HG02588 (cell line): ENCODE data around the gene ZNG1A.
"Not testable (repeated sequence)": the region's sequence is repeated elsewhere in the genome, so short reads cannot be mapped to it uniquely, and the experiment has no call there.

Experiments
- ATAC-seq: cut with Tn5 transposase; IDR thresholded peaks from one replicate; pipeline ENCODE4 v1.9.1; 2021; ENCODE audit warnings: mild to moderate bottlenecking, moderate library complexity; ENCODE audit not compliant: unreplicated experiment

The ZNG1A gene

GRCh38 chr9:178970-179383 lies at the start of gene ZNG1A:
ZNG1A (minus strand) TSS chr9:179056; CDS start chr9:178969, 87 bp downstream.
- not testable (repeated sequence) for ATAC-seq

DNA sequence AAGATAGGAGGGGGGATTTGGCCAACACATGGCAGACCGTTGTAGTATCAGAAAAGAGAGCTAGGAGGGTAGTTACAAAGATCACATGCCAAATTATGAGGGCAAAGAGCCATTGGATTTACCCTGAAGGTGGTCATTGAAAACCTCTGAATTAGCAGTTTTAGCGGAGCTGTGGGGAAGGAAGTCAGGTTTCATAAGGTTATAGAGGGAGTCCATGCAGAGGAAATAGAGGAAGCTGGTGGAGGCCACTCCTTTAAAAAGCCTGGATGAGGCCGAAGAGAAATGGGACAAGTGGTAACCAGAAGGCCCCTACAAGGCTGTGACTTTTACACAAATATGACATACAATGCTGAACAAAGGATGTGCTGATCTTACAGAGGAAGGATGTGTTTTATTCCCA lies 49.0 kb upstream of the ZNG1A start:
- no peak for ATAC-seq

DNA sequence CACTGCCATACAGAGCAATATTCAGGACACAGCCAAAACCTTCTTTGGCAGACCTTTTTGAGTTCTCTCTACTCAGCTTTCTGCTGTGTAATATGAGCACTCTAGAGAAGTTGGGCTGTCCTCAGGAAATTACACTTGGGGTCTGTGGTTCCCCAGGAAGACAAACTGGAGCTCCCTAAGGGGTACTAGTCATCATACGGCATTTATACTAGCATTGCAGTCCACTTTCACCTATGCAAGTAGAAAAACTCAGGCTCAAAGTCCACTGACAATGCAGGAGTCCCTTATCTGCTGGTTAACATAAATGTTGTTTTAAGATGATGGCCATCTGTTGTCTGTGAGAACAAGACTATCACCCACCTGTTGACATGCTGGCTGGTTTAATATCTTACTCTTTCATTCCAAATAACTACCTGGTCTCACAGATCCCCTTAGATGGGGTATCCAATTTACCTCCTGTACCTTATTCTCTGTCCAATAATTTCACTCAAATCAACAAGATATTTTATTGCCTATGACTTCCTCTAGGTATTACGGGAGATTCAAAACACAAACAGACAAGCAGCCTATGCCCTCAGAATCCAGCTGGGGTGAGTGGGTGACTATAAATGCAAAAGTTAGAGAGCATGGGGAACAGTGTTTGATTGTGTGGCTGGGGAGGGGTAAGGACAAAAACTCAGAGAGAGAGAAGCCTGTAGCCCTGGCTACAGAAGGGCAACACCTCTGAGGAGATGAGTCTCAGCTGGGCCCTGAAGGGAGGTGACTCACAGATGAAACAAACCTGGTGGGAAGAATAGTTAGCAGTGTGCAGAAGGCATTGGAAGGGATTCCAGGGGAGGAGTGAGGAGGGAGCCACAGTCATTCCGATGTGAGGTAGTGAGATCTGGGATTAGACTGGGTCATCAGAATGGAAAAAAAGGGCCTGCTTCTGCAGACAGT lies 46.0 kb upstream of the ZNG1A start:
- no peak for ATAC-seq

DNA sequence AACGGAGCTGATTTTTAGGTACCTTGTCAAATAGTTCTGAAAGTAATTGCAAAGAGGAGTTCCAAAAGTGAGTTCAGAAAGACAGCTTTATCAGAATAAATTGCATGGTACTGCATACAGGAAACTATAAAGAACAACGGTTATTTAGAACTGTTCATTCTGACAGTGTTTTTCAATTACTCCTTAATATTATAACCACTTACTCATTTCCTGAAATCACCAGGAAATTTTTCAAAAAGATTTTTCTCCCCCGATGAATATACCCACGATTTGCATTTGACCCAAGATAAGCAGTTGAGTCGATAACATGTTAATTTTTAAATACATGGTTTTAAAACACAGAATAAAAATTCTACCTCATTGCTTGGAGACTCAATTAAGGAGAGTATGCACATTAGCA lies 45.2 kb upstream of the ZNG1A start:
- no peak for ATAC-seq

- ATAC-seq: no peak
Measured at GRCh38 chr9:223152-223551, 44.3 kb upstream of the ZNG1A start.

DNA sequence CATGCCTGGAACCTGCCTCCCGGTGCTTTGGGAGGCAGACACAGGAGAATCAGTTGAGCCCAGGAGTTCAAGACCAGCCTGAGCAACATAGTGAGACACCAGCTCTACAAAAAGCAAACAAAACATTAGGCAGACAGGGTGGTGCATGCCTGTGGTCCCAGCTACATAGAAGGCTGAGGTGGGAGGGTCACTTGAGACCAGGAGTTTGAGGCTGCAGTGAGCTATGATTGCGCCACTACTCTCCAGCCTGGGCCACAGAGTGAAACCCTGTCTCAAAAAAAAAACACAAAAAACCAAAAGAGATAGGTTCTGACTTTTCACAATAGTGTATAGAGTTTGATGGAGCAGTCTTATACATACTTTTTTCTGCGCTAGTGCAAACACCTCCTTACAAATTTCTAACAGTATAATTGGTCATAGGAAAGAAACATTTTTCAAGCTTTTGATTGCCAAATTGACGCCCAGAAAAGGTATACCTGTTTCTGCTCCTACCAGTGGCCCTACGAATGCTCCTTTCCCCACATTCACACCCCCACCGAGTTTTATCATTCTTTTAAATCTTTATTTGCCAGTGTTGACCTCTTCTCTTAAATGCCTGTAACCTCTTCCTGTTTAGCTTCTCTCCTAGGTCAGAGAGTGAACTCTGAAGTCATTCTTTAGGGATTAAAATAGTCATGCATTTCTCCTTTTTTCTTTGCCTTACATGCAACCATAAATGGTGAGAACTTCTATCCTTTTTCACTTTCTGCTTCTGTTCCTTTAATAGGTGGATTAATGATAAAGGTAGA lies 43.3 kb upstream of the ZNG1A start:
- ATAC-seq: no peak

GRCh38 chr9:219670-220365 lies 41.0 kb upstream of the ZNG1A start:
- ATAC-seq: no peak

DNA sequence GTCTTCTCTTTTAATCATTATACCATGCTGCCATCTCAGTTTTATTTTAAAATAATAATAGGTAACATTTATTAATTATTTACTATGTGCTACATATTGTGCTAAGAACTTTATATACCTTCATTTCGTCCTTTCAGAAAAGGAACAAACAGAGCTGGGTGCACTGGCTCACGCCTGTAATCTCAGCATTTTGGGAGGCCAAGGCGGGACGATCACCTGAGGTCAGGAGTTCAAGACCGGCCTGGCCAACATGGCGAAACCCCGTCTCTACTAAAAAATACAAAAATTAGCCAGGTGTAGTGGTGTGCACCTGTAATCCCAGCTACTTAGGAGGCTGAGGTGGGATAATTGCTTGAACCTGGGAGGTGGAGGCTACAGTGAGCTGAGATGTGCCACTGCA lies 40.2 kb upstream of the ZNG1A start:
- ATAC-seq: not testable (repeated sequence)

- no peak for ATAC-seq
Measured at GRCh38 chr9:217950-218349, 39.1 kb upstream of the ZNG1A start.

- no peak for ATAC-seq
Measured at GRCh38 chr9:216866-217265, 38.0 kb upstream of the ZNG1A start.

GRCh38 chr9:215631-216155 lies 36.8 kb upstream of the ZNG1A start:
- no peak for ATAC-seq

DNA sequence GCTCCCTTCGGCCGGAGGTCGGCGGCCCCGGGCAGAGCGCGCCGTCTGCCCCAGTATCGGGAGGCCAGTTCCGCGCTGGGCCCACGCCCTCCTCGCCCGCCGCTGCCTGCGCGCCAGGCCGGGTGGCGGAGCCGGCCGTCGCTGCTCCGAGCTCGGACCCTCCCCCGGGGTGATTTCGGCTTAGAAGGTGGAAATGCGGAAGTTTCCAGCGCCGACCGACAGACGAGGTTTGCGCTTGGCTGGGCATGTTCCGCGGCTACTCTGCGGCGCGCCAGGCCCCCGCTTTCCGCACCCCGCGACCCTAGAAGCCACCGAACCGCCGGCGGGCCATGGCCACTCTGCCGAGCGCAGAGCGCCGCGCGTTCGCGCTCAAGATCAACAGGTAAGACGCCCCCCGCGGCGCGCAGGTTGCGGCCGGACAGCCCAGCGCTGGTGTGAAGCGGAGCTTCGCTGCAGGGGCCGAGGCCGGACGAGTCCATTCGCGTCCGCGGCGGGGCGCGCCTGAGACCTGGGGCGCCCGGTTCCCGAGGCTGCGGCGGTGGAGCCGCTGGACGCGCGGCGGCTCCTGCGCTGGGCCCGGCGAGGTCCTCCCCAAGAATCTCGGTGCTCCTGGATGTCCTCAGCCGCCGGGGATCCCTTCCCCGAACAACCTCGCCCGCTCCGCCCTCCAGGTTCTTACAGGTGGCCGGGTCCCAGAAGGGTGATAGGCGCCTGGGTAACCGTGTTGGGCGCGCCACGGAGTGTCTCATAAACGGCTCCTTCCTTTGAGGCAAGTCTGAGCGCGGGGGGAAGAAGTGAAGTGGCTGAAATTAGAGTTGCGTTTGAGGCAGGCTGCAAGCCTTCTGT lies 36.0 kb upstream of the ZNG1A start, which contains the start of gene DOCK8:
DOCK8 (plus strand) TSS at position 218 of the 846 bp plus-strand sequence; CDS start at position 330, 112 bp downstream.
- peak; percentile 90 for ATAC-seq

- ATAC-seq: no peak
Measured at GRCh38 chr9:214351-214647, 35.4 kb upstream of the ZNG1A start.

GRCh38 chr9:213901-214300 lies 35.0 kb upstream of the ZNG1A start:
- not testable (repeated sequence) for ATAC-seq

DNA sequence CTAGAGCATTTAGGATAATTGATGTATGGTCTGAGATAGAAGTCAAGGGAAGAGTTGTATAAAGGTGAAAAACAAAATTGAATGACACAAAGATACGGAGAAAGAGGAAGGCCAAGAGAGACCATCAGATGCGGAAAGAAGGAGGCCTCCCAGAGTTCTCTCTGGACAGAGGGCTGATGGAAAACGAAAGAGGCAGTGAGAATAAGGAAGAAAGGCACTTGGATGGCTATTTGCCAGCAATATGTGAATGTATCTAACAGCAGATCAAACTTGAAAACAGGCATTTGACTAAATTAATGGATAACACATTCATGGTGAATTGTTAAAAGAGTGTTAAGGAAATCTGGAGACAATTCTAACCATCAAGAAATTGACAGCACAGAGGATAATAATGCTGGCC lies 33.4 kb upstream of the ZNG1A start:
- no peak for ATAC-seq

- no peak for ATAC-seq
Measured at GRCh38 chr9:211557-211956, 32.7 kb upstream of the ZNG1A start.

GRCh38 chr9:211036-211435 lies 32.2 kb upstream of the ZNG1A start:
- ATAC-seq: no peak

- ATAC-seq: no peak
Measured at GRCh38 chr9:209143-209758, 30.4 kb upstream of the ZNG1A start.

DNA sequence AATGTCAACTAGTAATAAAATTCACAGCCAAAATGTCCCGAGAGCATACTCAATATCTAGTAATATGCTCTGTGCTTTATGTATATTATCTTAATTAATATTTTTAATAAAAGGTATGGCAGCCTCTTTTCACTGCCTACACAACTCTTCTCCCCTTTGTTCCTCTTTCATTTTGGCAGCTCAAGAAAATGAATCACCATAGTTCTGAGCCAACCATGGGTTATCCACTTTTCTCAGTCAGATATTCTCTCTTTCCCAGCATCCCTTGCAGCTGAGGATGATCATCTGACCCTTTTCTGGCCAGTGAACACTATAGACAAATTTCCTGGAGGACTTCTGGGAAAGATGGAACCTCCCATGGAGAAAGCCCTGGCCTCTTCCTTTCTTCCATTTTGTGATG lies 27.6 kb upstream of the ZNG1A start:
- no peak for ATAC-seq

GRCh38 chr9:199601-200000 lies 20.7 kb upstream of the ZNG1A start:
- ATAC-seq: not testable (repeated sequence)
